A172 (cell line): ENCODE results near the gene PPM1N. TPM values are rescaled to one million over a fixed set of nuclear protein-coding genes. Genes with fewer than 3 reads are reported as not detected.

Experiments
- DNase-seq: peaks from one replicate; pipeline ENCODE4 v3.0.0-alpha.2; 2015; ENCODE audit warnings: low spot score
- total RNA-seq: library from RNA; depleted of rRNA; stranded (reverse); fragments of >200 nt; shearing (Covaris generic); gene quantifications from 2 replicates; pipeline ENCODE4 v1.2.3, GENCODE V29; 2014

PPM1N gene
- total RNA-seq, 1 experiment from 2014 or later = 0.31 TPM

DNA sequence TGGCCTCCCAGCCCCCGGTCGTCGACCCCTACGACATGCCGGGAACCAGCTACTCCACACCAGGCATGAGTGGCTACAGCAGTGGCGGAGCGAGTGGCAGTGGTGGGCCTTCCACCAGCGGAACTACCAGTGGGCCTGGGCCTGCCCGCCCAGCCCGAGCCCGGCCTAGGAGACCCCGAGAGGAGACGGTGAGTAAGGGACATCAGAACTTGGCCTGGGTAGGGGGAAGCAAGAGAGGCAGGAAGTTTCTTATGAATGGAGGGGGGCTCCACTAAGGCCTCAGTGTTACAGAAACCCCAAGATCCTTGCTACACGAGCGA lies 27.5 kb upstream of the PPM1N start:
- DNase-seq = no peak

DNA sequence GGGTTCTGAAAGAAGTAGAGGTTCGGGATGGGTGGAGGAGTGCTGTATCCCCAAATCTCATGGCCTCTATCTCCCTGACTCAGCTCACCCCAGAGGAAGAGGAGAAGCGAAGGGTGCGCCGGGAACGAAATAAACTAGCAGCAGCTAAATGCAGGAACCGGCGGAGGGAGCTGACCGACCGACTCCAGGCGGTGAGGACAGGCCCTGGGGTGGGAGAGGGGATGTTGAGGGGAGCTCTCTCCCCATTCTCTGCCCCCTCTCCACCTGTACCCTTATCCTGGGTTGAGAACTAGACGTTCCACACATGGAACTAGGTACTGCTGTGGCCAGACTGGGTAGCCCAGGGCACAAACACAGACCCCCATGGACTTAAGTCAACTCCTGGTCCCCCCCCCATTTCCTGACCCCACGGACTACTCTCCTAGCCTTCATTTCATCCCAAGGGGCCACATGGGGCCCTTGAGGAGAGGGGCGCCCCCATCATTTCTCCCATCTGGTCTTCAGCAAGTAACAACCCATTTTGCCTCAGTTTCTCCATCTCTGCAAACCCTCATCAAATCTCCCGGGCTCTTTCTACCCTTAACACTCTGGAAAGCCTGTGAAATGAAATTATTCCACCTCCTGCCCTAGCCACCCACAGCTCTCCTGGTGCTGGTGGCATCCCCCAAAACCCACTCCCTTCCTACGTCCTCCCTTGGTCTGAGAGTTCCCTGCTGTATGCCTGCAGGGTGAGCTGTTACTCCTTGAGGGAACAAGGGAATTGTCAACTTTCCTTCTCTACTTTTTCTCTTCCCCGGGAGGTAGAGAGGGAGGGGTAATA lies 26.9 kb upstream of the PPM1N start:
- DNase-seq = no peak

DNA sequence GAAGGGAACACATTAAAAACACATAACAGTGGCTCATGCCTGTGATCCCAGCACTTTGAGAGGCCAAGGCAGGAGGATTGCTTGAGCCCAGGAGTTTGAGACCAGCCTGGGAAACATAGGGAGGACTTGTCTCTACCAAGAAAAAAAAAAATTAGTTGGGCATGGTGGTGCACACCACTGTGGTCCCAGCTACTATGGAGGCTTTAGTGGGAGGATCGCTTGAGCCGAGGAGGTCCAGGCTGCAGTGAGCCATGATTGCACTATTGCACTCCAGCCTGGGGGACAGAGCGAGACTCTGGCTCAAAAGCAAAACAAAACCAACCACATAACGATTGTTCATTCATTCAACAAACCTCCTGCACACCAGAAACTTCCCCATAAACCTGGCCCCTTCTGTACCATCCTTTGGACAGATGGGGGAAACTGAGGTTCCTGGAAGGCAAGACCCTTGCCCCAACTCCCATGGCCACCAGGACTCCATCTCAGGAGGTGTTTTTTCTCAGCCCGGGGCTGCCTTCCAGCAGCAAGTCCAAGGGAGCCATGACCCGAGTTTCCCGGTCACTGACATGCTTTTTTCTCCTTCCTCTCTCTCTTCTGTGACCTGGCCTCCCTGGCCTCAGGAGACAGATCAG lies 26.2 kb upstream of the PPM1N start:
- no peak for DNase-seq

DNA sequence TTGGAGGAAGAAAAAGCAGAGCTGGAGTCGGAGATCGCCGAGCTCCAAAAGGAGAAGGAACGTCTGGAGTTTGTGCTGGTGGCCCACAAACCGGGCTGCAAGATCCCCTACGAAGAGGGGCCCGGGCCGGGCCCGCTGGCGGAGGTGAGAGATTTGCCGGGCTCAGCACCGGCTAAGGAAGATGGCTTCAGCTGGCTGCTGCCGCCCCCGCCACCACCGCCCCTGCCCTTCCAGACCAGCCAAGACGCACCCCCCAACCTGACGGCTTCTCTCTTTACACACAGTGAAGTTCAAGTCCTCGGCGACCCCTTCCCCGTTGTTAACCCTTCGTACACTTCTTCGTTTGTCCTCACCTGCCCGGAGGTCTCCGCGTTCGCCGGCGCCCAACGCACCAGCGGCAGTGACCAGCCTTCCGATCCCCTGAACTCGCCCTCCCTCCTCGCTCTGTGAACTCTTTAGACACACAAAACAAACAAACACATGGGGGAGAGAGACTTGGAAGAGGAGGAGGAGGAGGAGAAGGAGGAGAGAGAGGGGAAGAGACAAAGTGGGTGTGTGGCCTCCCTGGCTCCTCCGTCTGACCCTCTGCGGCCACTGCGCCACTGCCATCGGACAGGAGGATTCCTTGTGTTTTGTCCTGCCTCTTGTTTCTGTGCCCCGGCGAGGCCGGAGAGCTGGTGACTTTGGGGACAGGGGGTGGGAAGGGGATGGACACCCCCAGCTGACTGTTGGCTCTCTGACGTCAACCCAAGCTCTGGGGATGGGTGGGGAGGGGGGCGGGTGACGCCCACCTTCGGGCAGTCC lies 25.5 kb upstream of the PPM1N start:
- DNase-seq = no peak

DNA sequence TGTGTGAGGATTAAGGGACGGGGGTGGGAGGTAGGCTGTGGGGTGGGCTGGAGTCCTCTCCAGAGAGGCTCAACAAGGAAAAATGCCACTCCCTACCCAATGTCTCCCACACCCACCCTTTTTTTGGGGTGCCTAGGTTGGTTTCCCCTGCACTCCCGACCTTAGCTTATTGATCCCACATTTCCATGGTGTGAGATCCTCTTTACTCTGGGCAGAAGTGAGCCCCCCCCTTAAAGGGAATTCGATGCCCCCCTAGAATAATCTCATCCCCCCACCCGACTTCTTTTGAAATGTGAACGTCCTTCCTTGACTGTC lies 24.9 kb upstream of the PPM1N start:
- no peak for DNase-seq

DNA sequence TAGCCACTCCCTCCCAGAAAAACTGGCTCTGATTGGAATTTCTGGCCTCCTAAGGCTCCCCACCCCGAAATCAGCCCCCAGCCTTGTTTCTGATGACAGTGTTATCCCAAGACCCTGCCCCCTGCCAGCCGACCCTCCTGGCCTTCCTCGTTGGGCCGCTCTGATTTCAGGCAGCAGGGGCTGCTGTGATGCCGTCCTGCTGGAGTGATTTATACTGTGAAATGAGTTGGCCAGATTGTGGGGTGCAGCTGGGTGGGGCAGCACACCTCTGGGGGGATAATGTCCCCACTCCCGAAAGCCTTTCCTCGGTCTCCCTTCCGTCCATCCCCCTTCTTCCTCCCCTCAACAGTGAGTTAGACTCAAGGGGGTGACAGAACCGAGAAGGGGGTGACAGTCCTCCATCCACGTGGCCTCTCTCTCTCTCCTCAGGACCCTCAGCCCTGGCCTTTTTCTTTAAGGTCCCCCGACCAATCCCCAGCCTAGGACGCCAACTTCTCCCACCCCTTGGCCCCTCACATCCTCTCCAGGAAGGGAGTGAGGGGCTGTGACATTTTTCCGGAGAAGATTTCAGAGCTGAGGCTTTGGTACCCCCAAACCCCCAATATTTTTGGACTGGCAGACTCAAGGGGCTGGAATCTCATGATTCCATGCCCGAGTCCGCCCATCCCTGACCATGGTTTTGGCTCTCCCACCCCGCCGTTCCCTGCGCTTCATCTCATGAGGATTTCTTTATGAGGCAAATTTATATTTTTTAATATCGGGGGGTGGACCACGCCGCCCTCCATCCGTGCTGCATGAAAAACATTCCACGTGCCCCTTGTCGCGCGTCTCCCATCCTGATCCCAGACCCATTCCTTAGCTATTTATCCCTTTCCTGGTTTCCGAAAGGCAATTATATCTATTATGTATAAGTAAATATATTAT lies 24.3 kb upstream of the PPM1N start:
- no peak for DNase-seq

DNA sequence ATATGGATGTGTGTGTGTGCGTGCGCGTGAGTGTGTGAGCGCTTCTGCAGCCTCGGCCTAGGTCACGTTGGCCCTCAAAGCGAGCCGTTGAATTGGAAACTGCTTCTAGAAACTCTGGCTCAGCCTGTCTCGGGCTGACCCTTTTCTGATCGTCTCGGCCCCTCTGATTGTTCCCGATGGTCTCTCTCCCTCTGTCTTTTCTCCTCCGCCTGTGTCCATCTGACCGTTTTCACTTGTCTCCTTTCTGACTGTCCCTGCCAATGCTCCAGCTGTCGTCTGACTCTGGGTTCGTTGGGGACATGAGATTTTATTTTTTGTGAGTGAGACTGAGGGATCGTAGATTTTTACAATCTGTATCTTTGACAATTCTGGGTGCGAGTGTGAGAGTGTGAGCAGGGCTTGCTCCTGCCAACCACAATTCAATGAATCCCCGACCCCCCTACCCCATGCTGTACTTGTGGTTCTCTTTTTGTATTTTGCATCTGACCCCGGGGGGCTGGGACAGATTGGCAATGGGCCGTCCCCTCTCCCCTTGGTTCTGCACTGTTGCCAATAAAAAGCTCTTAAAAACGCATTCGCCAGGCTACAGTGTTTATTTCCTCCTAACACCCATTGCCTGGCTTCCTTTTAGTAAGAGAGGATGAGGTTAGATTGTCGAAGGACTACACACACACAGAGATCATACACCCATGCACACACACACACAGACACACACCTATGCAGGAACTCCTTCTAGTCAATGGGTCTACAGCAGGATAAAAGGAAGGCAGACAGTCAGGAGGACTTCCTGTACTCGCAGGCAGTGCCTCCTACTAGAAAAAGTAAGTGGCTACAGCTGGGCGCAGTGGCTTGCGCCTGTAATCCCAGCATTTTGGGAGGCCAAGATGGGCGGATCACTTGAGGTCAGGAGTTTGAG lies 23.4 kb upstream of the PPM1N start:
- no peak for DNase-seq

DNA sequence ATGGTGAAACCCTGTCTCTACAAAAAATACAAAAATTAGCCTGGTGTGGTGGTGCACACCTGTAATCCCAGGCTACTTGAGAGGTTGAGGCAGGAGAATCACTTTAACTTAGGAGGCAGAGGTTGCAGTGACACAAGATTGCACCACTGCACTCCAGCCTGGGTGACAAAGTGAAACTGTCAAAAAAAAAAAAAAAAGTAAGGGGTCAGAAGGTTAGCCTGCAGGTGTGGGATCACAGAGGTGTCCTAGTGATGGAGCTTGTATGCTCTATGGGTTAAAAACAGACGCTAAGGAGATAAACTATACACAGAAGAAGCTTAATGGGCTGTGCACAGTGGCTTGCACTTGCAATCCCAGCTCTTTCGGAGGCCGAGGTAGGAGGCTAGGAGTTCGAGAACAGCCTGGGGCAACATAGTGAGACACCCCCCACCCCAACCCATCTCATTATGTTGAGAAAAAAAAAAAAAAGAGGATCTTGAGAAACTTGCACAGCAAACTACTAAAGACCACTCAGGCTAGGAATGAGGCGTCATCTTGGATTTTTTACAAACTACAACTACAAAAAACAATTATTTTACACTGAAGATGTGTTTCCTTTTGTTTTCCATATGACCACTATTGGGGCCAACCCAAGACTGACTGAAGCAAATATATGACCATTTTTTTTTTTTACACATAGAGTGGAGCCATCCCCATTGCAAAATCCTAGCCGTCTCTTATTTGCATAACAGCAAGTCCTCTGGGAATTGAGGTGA lies 22.5 kb upstream of the PPM1N start:
- no peak for DNase-seq

DNA sequence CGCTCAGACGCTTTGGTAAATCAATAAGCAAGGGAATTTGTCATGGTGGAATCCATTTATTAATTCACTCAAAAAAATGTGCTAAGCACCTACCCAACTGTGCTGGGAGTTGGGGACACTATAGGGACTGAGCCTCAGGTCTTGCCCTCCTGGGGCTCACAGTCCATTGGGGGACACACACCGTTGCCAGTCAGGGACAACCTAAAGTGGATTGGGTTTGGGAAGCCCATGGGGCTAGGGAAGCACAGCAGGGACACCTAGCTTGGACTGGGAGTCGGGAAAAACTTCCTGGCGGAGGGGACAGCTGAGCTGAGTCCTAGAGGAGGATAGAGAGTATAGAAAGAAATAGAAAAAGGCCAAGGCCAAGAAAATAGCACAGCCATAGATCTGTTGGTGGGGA lies 21.9 kb upstream of the PPM1N start:
- no peak for DNase-seq

- DNase-seq = no peak
Measured at GRCh38 chr19:45477186-45477585, 21.1 kb upstream of the PPM1N start.

GRCh38 chr19:45477713-45478453 lies 20.4 kb upstream of the PPM1N start:
- no peak for DNase-seq

DNA sequence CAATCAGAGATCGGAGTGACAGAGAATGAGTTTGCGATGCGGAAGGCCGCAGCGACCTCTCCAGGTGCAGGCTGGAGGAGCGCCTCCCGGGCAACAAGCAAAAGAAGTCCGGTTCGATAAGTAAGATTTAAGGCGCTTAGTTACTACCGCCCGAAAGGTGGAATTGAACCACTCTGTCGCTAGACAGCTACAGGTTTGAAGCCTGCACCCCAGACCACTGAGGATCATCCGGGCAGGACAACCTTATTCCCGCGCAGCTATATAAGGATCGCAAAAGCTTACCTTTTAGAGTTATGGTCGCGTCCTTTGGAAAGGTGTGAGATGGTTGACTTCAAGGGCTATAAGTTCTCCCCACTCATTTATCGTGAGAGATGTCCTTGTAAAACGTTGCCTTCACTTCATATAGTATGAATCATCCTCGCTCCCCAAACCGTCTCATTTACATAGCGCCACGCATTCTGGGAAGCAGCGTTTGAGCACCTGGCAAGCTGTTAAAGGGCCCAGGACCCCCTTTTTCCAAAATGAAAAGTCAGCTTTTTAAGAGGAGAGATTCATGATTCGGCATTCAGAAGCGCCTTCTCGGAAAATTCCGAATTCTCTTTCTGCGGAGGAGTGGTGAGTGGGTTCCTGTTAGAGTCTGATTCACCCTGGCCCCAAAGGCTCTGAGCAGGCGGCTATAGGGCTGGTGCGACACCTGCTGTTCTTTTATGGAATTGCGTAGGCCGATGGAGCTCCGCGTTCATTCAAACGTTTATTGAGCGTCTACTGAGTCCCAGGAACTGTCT lies 19.6 kb upstream of the PPM1N start:
- peak; percentile 92 for DNase-seq

GRCh38 chr19:45483033-45483432 lies 15.2 kb upstream of the PPM1N start:
- no peak for DNase-seq

- DNase-seq = no peak
Measured at GRCh38 chr19:45484273-45484945, 13.8 kb upstream of the PPM1N start.

- DNase-seq = peak; percentile 88
Measured at GRCh38 chr19:45485305-45486077, 12.8 kb upstream of the PPM1N start.

DNA sequence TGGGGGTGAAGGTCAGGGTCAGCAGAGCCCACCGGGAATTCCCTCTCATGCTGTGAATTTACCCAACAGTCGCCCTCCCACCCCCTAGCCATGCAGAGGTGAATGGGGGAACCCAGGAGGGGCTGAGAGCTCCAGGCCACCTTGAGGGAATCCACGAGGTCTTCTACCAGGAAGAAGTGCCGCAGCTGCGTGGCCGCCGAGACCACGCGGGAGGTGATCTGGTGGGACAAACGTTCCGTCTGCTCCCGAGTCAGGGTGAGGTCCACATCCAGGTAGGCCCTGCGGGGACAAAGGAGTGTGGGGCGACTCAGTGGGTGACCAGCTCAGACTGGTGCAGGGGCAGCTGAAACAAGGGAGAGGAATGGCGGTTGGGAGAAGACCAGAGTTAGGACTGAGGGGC lies 9.5 kb upstream of the PPM1N start:
- no peak for DNase-seq

- no peak for DNase-seq
Measured at GRCh38 chr19:45489216-45489855, 8.9 kb upstream of the PPM1N start.
